ENCODE data around the gene GIGYF2. TPM values are rescaled to one million over a fixed set of nuclear protein-coding genes. Genes with fewer than 3 reads are reported as not detected.

The GIGYF2 gene
- total RNA-seq, 1 experiment from 2014 or later, result 71.1 TPM

GRCh38 chr2:232772531-232772930 lies 75.4 kb downstream of the GIGYF2 start:
- Mint-ChIP-seq H3K4me3 (ENCODE audit: unreplicated experiment) (no peak overlapping the region), H3K36me3 (ENCODE audit: insufficient read depth, unreplicated experiment) (peaks cover 47% of the 10 kb centered on the region), H3K9me3 (ENCODE audit: unreplicated experiment) (no peaks in the 10 kb centered on the region), H3K27me3 (ENCODE audit: insufficient read depth, unreplicated experiment) (no peaks in the 10 kb centered on the region), H3K27ac (ENCODE audit: low read depth, unreplicated experiment) (no peak overlapping the region), H3K4me1 (ENCODE audit: insufficient read depth, unreplicated experiment) (no peaks in the 10 kb centered on the region)
- ChIA-PET POLR2A (interaction anchor here (0.6 kb wide), 1 partner anchor 36 kb away, joined by 3 read pairs; no protein-coding TSS in a partner anchor), CTCF (interaction anchor here (0.7 to 1.1 kb wide), 2 partner anchors 8 to 671 kb away, joined by 3 to 4 read pairs; no protein-coding TSS in a partner anchor)
- no TSS peak for BruUV-seq (replicated peaks)
- TF ChIP-seq, protein P1, sequence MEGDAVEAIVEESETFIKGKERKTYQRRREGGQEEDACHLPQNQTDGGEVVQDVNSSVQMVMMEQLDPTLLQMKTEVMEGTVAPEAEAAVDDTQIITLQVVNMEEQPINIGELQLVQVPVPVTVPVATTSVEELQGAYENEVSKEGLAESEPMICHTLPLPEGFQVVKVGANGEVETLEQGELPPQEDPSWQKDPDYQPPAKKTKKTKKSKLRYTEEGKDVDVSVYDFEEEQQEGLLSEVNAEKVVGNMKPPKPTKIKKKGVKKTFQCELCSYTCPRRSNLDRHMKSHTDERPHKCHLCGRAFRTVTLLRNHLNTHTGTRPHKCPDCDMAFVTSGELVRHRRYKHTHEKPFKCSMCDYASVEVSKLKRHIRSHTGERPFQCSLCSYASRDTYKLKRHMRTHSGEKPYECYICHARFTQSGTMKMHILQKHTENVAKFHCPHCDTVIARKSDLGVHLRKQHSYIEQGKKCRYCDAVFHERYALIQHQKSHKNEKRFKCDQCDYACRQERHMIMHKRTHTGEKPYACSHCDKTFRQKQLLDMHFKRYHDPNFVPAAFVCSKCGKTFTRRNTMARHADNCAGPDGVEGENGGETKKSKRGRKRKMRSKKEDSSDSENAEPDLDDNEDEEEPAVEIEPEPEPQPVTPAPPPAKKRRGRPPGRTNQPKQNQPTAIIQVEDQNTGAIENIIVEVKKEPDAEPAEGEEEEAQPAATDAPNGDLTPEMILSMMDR (IDR thresholded peaks at IDR 0.05; ENCODE audit: unreplicated experiment), result no peak
- DNase-seq (ENCODE audit: unreplicated experiment), result no peak
- intact Hi-C loops (cut with micrococcal nuclease), result no loop called here

- H3K27ac Mint-ChIP-seq (ENCODE audit: low read depth, unreplicated experiment), result no peak overlapping the region
- TF ChIP-seq, protein P1 (IDR thresholded peaks at IDR 0.05; ENCODE audit: unreplicated experiment), result no peak
- intact Hi-C loops (cut with micrococcal nuclease), result no loop called here
- no TSS peak for BruUV-seq (replicated peaks)
- DNase-seq (ENCODE audit: unreplicated experiment), result no peak
- no peak overlapping the region for H3K4me3 Mint-ChIP-seq (ENCODE audit: unreplicated experiment)
- no peaks in the 10 kb centered on the region for H3K4me1 Mint-ChIP-seq (ENCODE audit: insufficient read depth, unreplicated experiment)
- POLR2A ChIA-PET, result no interaction called here
- no peaks in the 10 kb centered on the region for H3K27me3 Mint-ChIP-seq (ENCODE audit: insufficient read depth, unreplicated experiment)
- H3K9me3 Mint-ChIP-seq (ENCODE audit: unreplicated experiment), result no peaks in the 10 kb centered on the region
- CTCF ChIA-PET, result no interaction called here
- H3K36me3 Mint-ChIP-seq (ENCODE audit: insufficient read depth, unreplicated experiment), result peaks cover 45% of the 10 kb centered on the region
Observed at GRCh38 chr2:232773815-232774214, 76.7 kb downstream of the GIGYF2 start.

- CTCF ChIA-PET, result interaction anchor here (0.7 kb wide), 1 partner anchor 475 kb away, joined by 3 read pairs; the partner anchor contains the start of gene ATG16L1
- Mint-ChIP-seq H3K4me1 (ENCODE audit: insufficient read depth, unreplicated experiment) (peaks cover under 1% of the 10 kb centered on the region), H3K27ac (ENCODE audit: low read depth, unreplicated experiment) (no peak within 1 kb of the TSS), H3K36me3 (ENCODE audit: insufficient read depth, unreplicated experiment) (peaks cover 44% of the 10 kb centered on the region), H3K4me3 (ENCODE audit: unreplicated experiment) (no peak within 1 kb of the TSS), H3K27me3 (ENCODE audit: insufficient read depth, unreplicated experiment) (no peaks in the 10 kb centered on the region), H3K9me3 (ENCODE audit: unreplicated experiment) (no peaks in the 10 kb centered on the region)
- no peak for DNase-seq (ENCODE audit: unreplicated experiment)
- TF ChIP-seq, protein P1 (IDR thresholded peaks at IDR 0.05; ENCODE audit: unreplicated experiment), result no peak
- BruUV-seq (replicated peaks), result no TSS peak
- intact Hi-C loops (cut with micrococcal nuclease), result no loop called here
- POLR2A ChIA-PET, result no interaction called here
Observed at GRCh38 chr2:232776435-232776834, 79.3 kb downstream of the GIGYF2 start, which contains the start of gene KCNJ13. Gene KCNJ13 (minus strand): TSS chr2:232776565. CDS start chr2:232771362, 5,203 bp downstream.

DNA sequence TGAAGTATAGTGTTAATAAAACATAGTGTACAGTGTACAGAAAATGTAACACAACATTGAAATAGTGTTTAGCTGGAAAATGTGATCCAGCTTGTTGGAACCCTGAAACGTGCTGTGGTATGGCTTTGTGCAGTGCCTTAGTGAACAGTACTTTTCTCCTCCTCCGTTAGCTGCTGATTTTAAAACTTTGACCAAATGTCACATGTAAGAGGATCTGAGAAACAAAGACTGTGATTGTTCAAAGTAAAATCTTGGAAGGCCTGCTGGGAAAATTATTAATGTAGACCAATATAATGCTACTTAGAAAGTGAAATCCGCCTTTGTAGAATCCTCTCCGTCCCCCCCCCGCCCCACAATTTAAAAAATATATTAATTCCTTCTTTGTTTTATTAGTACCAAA lies 80.1 kb downstream of the GIGYF2 start:
- Mint-ChIP-seq H3K36me3 (ENCODE audit: insufficient read depth, unreplicated experiment) (peaks cover 48% of the 10 kb centered on the region), H3K4me1 (ENCODE audit: insufficient read depth, unreplicated experiment) (peaks cover 7% of the 10 kb centered on the region), H3K9me3 (ENCODE audit: unreplicated experiment) (no peaks in the 10 kb centered on the region), H3K27ac (ENCODE audit: low read depth, unreplicated experiment) (no peak overlapping the region), H3K4me3 (ENCODE audit: unreplicated experiment) (no peak overlapping the region), H3K27me3 (ENCODE audit: insufficient read depth, unreplicated experiment) (no peaks in the 10 kb centered on the region)
- intact Hi-C loops (cut with micrococcal nuclease), result no loop called here
- CTCF ChIA-PET, result interaction anchor here (1.1 kb wide), 1 partner anchor 15 kb away, joined by 4 read pairs; no protein-coding TSS in a partner anchor
- TF ChIP-seq, protein P1 (IDR thresholded peaks at IDR 0.05; ENCODE audit: unreplicated experiment), result no peak
- BruUV-seq (replicated peaks), result no TSS peak
- no peak for DNase-seq (ENCODE audit: unreplicated experiment)
- POLR2A ChIA-PET, result interaction anchor here (0.6 kb wide), 1 partner anchor 606 kb away, joined by 3 read pairs; no protein-coding TSS in a partner anchor

All from MCF 10A (cell line).